H1 (cell line): ENCODE measurements around the gene SDSL. TPM values are rescaled to one million over a fixed set of nuclear protein-coding genes. Genes with fewer than 3 reads are reported as not detected.

Experiments
- KDM4A ChIP-seq: IDR thresholded peaks from one replicate; pipeline ENCODE4 v1.7.1; 2012; ENCODE audit warnings: low read depth, mild to moderate bottlenecking, moderate library complexity, low read length, inconsistent platforms; ENCODE audit not compliant: severe bottlenecking
- NRF1 ChIP-seq: IDR thresholded peaks from 2 replicates; pipeline ENCODE4 v1.6.1; 2011; ENCODE audit warnings: mild to moderate bottlenecking, low read depth, low read length, improper control_type of control experiment
- polyA plus RNA-seq, 7 experiments: library from polyadenylated mRNA; depleted of rRNA in 3 of 7; stranded (reverse) in 5 of 7; unstranded in 2 of 7; fragments of >200 nt in 5 of 7; fragments of 200-250 nt in 2 of 7; gene quantifications; 1 replicate in 5 of 7; 2 replicates in 1 of 7; 4 replicates in 1 of 7; pipeline versions ENCODE4 v1.2.1 to v1.2.3, GENCODE V29; 2011 to 2013; ENCODE audit warnings: missing spikeins in 2 of 7, mixed read lengths in 2 of 7
- total RNA-seq: library from RNA; stranded (reverse); fragmentation: NEBNext Ultra II Directional; extraction: Animal tissue kit (Norgen Biotek cat#: 25700); gene quantifications from 2 replicates; pipeline ENCODE4 v1.2.1, GENCODE V29; 2021

SDSL gene
- total and polyA plus RNA-seq, 2 of the 8 experiments (the other 6 are each of a cell fraction or from before 2014, with no cell fraction given): 0.69 to 1.3 TPM

DNA sequence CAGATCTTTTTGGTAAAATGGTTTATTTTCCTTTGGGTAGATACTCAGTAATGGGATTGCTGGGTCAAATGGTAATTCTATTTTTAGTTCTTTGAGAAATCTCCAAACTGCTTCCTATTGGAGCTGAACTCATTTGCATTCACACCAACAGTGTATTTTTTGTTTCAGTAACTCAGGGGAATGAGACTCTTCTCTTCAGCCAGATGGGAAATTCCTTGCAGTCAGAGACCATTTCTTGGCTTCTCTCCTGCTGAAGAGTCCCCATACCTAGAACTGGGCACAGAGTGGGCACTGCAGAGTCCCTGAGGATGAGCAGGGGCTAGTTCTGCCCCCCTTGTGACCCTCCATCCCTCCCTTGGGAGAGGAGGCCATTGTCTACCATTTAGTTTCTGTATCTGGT lies 10.8 kb downstream of the SDSL start (continued):
- TF ChIP-seq NRF1 (no peak), KDM4A (no peak)
